HepG2 (cell line): ENCODE results near the gene LYPD4. TPM values are rescaled to one million over a fixed set of nuclear protein-coding genes. Genes with fewer than 3 reads are reported as not detected.

Experiments
- ATAC-seq: fragments of 200-7000 bp; cut with Tn5 transposase; 3 replicates; pipeline ENCODE4 v1.9.1; 2020; ENCODE audit warnings: mild to moderate bottlenecking, moderate library complexity
- BruUV-seq: library from RNA; stranded (reverse); fragments of 400-500 nt; replicated peaks from 2 replicates; lab custom pipeline; 2021; lab: Mats Ljungman, UMichigan
- CTCF ChIA-PET: fragments of 300-600 bp; formaldehyde crosslinking; extraction: SDS; loops from one replicate; lab custom pipeline; 2021; ENCODE audit warnings: low total read pairs, inconsistent platforms, low intra/inter-chr PET ratio; lab: Yijun Ruan, JAX
- POLR2A ChIA-PET: fragments of 350-600 bp; sonication (Branson Sonifier 250); formaldehyde crosslinking; loops from one replicate; lab custom pipeline; 2020; ENCODE audit warnings: antibody characterized with exemption, inconsistent platforms; lab: Yijun Ruan, JAX
- DNase-seq: peaks from one replicate; pipeline ENCODE4 v3.0.0-alpha.2; 2015; ENCODE audit warnings: low spot score
- FAIRE-seq: peaks from 3 replicates; lab custom pipeline; 2011; peaks lifted over from hg19 to GRCh38; lab: Jason Lieb, UNC
- H2AFZ ChIP-seq: one replicate; pipeline ENCODE4 v1.6.1; 2011; ENCODE audit warnings: low read length, inconsistent platforms
- H3K27ac ChIP-seq: fragments of 300-600 bp; 3 replicates; pipeline ENCODE4 v1.8.0; 2011; ENCODE audit warnings: mixed run types, mild to moderate bottlenecking, mixed read lengths, low read length, inconsistent platforms; ENCODE audit not compliant: insufficient read depth; ENCODE audit errors: extremely low read length
- H3K27me3 ChIP-seq, 2 experiments: fragments of 200-600 bp in 1 of 2; 2 replicates in 1 of 2; 3 replicates in 1 of 2; pipeline versions ENCODE4 v1.6.0 to v1.8.0; 2011; ENCODE audit warnings: low read length in 2 of 2, mild to moderate bottlenecking in 2 of 2, moderate library complexity in 2 of 2, inconsistent platforms in 1 of 2; ENCODE audit not compliant: insufficient read depth in 2 of 2, control insufficient read depth in 1 of 2
- H3K36me3 ChIP-seq, 2 experiments: fragments of 200-600 bp in 1 of 2; replicated peaks in 1 of 2; 2 replicates in 1 of 2; 3 replicates in 1 of 2; pipeline versions ENCODE4 v1.5.1 to v1.8.0; 2011; ENCODE audit warnings: low read length in 2 of 2, inconsistent platforms in 1 of 2; ENCODE audit not compliant: insufficient read depth in 2 of 2, control insufficient read depth in 1 of 2
- H3K4me1 ChIP-seq: 2 replicates; pipeline ENCODE4 v1.5.1; 2012; ENCODE audit warnings: low read length, inconsistent platforms; ENCODE audit not compliant: insufficient read depth
- H3K4me2 ChIP-seq: 2 replicates; pipeline ENCODE4 v1.6.0; 2011; ENCODE audit warnings: low read depth, low read length, inconsistent platforms
- H3K4me3 ChIP-seq, 3 experiments: fragments of 200-600 bp in 1 of 3; sonication (generic), shearing (Covaris generic) in 1 of 3; replicated peaks in 1 of 3; 2 replicates each; pipeline ENCODE4 v1.5.1; 2011 to 2016; ENCODE audit warnings: low read length in 3 of 3, inconsistent platforms in 2 of 3, low read depth in 2 of 3, mild to moderate bottlenecking in 2 of 3, control low read depth in 1 of 3, mixed read lengths in 1 of 3; ENCODE audit not compliant: insufficient read depth in 1 of 3
- H3K79me2 ChIP-seq: one replicate; pipeline ENCODE4 v1.6.1; 2011; ENCODE audit warnings: low read length, inconsistent platforms; ENCODE audit not compliant: insufficient read depth
- H3K9ac ChIP-seq: 2 replicates; pipeline ENCODE4 v1.6.0; 2011; ENCODE audit warnings: mild to moderate bottlenecking, low read depth, low read length, inconsistent platforms; ENCODE audit not compliant: insufficient read depth
- H3K9me3 ChIP-seq: 2 replicates; pipeline ENCODE4 v1.5.1; 2012; ENCODE audit warnings: mild to moderate bottlenecking, low read length
- H4K20me1 ChIP-seq: 2 replicates; pipeline ENCODE4 v1.6.0; 2011; ENCODE audit warnings: inconsistent platforms, mild to moderate bottlenecking, low read length, moderate library complexity; ENCODE audit not compliant: insufficient read depth
- EHMT2 ChIP-seq: fragments of 200-600 bp; sonication (generic); IDR thresholded peaks from 2 replicates; pipeline ENCODE4 v1.7.0; 2017; ENCODE audit warnings: antibody characterized with exemption, low read depth, low read length, borderline replicate concordance
- KAT7 ChIP-seq: IDR thresholded peaks from 2 replicates; pipeline ENCODE4 v1.6.1; 2018; ENCODE audit warnings: borderline replicate concordance, missing compliant biosample characterization
- PCBP2 ChIP-seq: fragments of 200-400 bp; formaldehyde crosslinking; optimal IDR thresholded peaks from 2 replicates; pipeline ENCODE3; 2018; ENCODE audit warnings: low read length, low read depth; ENCODE audit not compliant: poor library complexity, severe bottlenecking
- RFXANK ChIP-seq: IDR thresholded peaks from 2 replicates; pipeline ENCODE4 v1.6.1; 2016
- SMC3 ChIP-seq: IDR thresholded peaks from 2 replicates; pipeline ENCODE4 v1.6.1; 2011; ENCODE audit warnings: low read length, improper control_type of control experiment
- TAF15 ChIP-seq: fragments of 200-400 bp; formaldehyde crosslinking; IDR thresholded peaks from one replicate; pipeline ENCODE4 v1.6.1; 2018; ENCODE audit warnings: mild to moderate bottlenecking, low read depth, low read length; ENCODE audit not compliant: poor library complexity, severe bottlenecking
- THRA ChIP-seq: sonication (generic); formaldehyde crosslinking; IDR thresholded peaks from 2 replicates; pipeline ENCODE4 v1.4.0; 2020; ENCODE audit warnings: missing genetic modification reagents, borderline replicate concordance
- WIZ ChIP-seq: sonication (generic); formaldehyde crosslinking; IDR thresholded peaks from 2 replicates; pipeline ENCODE4 v1.5.1; 2020; ENCODE audit warnings: mild to moderate bottlenecking, missing genetic modification reagents
- ZNF12 ChIP-seq: sonication (generic); formaldehyde crosslinking; IDR thresholded peaks from 2 replicates; pipeline ENCODE4 v1.5.0; 2020; ENCODE audit warnings: missing genetic modification reagents
- ZNF24 ChIP-seq: fragments of 450-650 bp; IDR thresholded peaks from 2 replicates; pipeline ENCODE4 v1.6.1; 2017; ENCODE audit warnings: antibody characterized with exemption, mild to moderate bottlenecking
- ZNF343 ChIP-seq: sonication (generic); formaldehyde crosslinking; IDR thresholded peaks from 2 replicates; pipeline ENCODE4 v1.4.0; 2020; ENCODE audit warnings: mild to moderate bottlenecking, missing genetic modification reagents
- ZNF382 ChIP-seq: sonication (generic); formaldehyde crosslinking; IDR thresholded peaks from 2 replicates; pipeline ENCODE4 v1.5.0; 2020; ENCODE audit warnings: missing genetic modification reagents, mild to moderate bottlenecking, borderline replicate concordance
- ZNF441 ChIP-seq: sonication (generic); formaldehyde crosslinking; IDR thresholded peaks from 2 replicates; pipeline ENCODE4 v1.7.0; 2021; ENCODE audit warnings: missing genetic modification reagents, borderline replicate concordance
- ZNF670 ChIP-seq: sonication (generic); formaldehyde crosslinking; IDR thresholded peaks from 2 replicates; pipeline ENCODE4 v1.8.0; 2022; ENCODE audit warnings: mild to moderate bottlenecking, missing genetic modification reagents, borderline replicate concordance
- ZNF782 ChIP-seq: sonication (generic); formaldehyde crosslinking; IDR thresholded peaks from 2 replicates; pipeline ENCODE4 v1.4.0; 2020; ENCODE audit warnings: missing genetic modification reagents, mild to moderate bottlenecking, borderline replicate concordance
- WGBS: methylation state at CpG from one replicate; pipeline ENCODE4 v1.1.6; 2017; ENCODE audit warnings: low lambda C conversion rate; 5-methylcytosine and 5-hydroxymethylcytosine counted together
- in situ Hi-C: cut with HindIII; loops from 2 replicates; pipeline ENCODE4 v1.10.0; 2017; ENCODE audit warnings: low pct_unique_long_range_greater_than_20kb; ENCODE audit not compliant: extremely low pct_ligation_motif_present
- intact Hi-C: fragments of 100-400 bp; cut with micrococcal nuclease; formaldehyde crosslinking; loops from one replicate; pipeline ENCODE4 v1.10.0; 2022; ENCODE audit not compliant: unreplicated experiment
- polyA plus RNA-seq, 8 experiments: library from polyadenylated mRNA; depleted of rRNA in 3 of 8; stranded (reverse) in 7 of 8; unstranded in 1 of 8; fragments of >200 nt; fragmentation: Illumina TruSeq in 4 of 8; extraction: Trizol in 4 of 8; gene quantifications; 2 replicates each; pipeline versions ENCODE4 v1.2.1 to v1.2.3, GENCODE V29; 2011 to 2016; ENCODE audit warnings: low read depth in 4 of 8, missing spikeins in 1 of 8, mixed read lengths in 1 of 8; ENCODE audit not compliant: insufficient read depth in 1 of 8
- total RNA-seq, 5 experiments: library from RNA; depleted of rRNA; stranded (reverse); fragments of >200 nt; fragmentation: Illumina TruSeq; extraction: Trizol; gene quantifications; 2 replicates each; pipeline ENCODE4 v1.2.3, GENCODE V29; 2016; ENCODE audit warnings: low read depth in 1 of 5

LYPD4 gene
- total and polyA plus RNA-seq, 2 of the 13 experiments (the other 11 are each of a cell fraction or from before 2014, with no cell fraction given): not detected

- no TSS peak for BruUV-seq
Observed at GRCh38 chr19:41850381-41850780, 5.9 kb upstream of the LYPD4 start.

GRCh38 chr19:41849067-41849466 is 4.6 kb upstream of the LYPD4 start:
- BruUV-seq: no TSS peak
- no peak overlapping the region for H3K4me3 ChIP-seq
- H3K27me3 ChIP-seq: peaks cover 1 to 42% of the 10 kb centered on the region in 2 experiments; a peak in 4 of 5 replicates
- FAIRE-seq (no peak), DNase-seq (no peak)
- 11% methylated on average over 2 of the region's 2 CpGs for WGBS
- H3K4me2 ChIP-seq: no peak overlapping the region
- no peak overlapping the region for H3K27ac ChIP-seq
- no peaks in the 10 kb centered on the region for H3K79me2 ChIP-seq
- H3K36me3 ChIP-seq: no peaks in the 10 kb centered on the region
- H3K4me1 ChIP-seq: no peaks in the 10 kb centered on the region; the same call in 1 of the 2 replicates
- POLR2A ChIA-PET: no interaction called here
- H3K9ac ChIP-seq: no peak overlapping the region
- no peak overlapping the region for H2AFZ ChIP-seq
- no peak for TF ChIP-seq ZNF382 (CRISPR knock-in tag)
- no peak for TF ChIP-seq ZNF782 (CRISPR knock-in tag)
- no peak for TF ChIP-seq RFXANK (CRISPR knock-in tag)
- TF ChIP-seq KAT7: no peak
- no peak for TF ChIP-seq TAF15
- TF ChIP-seq WIZ (CRISPR knock-in tag): no peak
- TF ChIP-seq ZNF670 (CRISPR knock-in tag): no peak
- TF ChIP-seq THRA (CRISPR knock-in tag): no peak
- no peak for TF ChIP-seq PCBP2
- TF ChIP-seq, all 625 proteins: peak for 0
- intact Hi-C loops (no loop called here), in situ Hi-C loops (no loop called here)
- Histone ChIP-seq H3K9me3 (no peaks in the 10 kb centered on the region), H4K20me1 (no peaks in the 10 kb centered on the region)
- CTCF ChIA-PET: no interaction called here
- ATAC-seq: no peak

More at GRCh38 chr19:41850381-41850780, 5.9 kb upstream of the LYPD4 start:
- TF ChIP-seq ZNF343 (CRISPR knock-in tag) (no peak), SMC3 (no peak), ZNF441 (CRISPR knock-in tag) (no peak), ZNF24 (no peak), ZNF12 (no peak), EHMT2 (no peak)
- Histone ChIP-seq H3K9ac (no peak overlapping the region), H3K4me1 (no peaks in the 10 kb centered on the region; the same call in 1 of the 2 replicates), H4K20me1 (no peaks in the 10 kb centered on the region), H3K36me3 (no peaks in the 10 kb centered on the region), H3K79me2 (no peaks in the 10 kb centered on the region), H3K27ac (no peak overlapping the region), H3K4me2 (no peak overlapping the region), H2AFZ (no peak overlapping the region), H3K9me3 (no peaks in the 10 kb centered on the region), H3K27me3 (peaks cover 1 to 51% of the 10 kb centered on the region in 2 experiments; a peak in 4 of 5 replicates), H3K4me3 (no peak overlapping the region)
- DNase-seq (no peak), FAIRE-seq (no peak), ATAC-seq (no peak)
- intact Hi-C loops: no loop called here
- ChIA-PET POLR2A (interaction anchor here (0.8 kb wide), 1 partner anchor 10 kb away, joined by 3 read pairs; the partner anchor contains the start of gene RPS19), CTCF (no interaction called here)
- 0% methylated on average over 5 of the region's 5 CpGs for WGBS
- in situ Hi-C loops: no loop called here
